ENCODE results near the gene OR10R2.
A peak's percentile ranks its signal among the peaks of the same experiment; 100 is the strongest.
"Not testable (repeated sequence)": the region's sequence is repeated elsewhere in the genome, so short reads cannot be mapped to it uniquely, and the experiment has no call there.

The OR10R2 gene, protein sequence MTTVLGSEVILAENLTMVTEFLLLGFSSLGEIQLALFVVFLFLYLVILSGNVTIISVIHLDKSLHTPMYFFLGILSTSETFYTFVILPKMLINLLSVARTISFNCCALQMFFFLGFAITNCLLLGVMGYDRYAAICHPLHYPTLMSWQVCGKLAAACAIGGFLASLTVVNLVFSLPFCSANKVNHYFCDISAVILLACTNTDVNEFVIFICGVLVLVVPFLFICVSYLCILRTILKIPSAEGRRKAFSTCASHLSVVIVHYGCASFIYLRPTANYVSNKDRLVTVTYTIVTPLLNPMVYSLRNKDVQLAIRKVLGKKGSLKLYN
- total RNA-seq, result 0 reads per million in 2 donors

DNA sequence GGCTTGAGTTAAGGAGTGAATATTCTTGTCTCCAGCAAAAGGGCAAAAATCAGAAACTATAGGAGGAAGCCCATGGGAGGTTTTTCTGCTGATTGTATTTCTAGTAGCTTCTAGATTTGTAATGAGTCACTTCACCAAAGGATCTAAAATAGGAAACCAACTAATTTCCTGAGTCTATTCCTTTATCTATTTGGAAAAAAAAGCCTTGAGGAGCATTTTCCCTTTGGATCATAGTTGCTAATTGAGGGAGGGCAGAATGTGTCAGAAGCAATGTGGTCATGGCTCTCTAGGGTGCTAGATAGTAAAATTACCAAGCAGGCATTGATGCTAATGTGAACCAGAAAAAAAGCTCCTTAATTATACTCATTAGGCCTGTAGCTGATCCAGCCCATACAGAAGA, at the start of gene OR10R2:
TSS of gene OR10R2 (plus strand) at position 301 of the 400 bp plus-strand sequence. CDS start 106 bp downstream, outside the sequence.
- no peak for DNase-seq

DNA sequence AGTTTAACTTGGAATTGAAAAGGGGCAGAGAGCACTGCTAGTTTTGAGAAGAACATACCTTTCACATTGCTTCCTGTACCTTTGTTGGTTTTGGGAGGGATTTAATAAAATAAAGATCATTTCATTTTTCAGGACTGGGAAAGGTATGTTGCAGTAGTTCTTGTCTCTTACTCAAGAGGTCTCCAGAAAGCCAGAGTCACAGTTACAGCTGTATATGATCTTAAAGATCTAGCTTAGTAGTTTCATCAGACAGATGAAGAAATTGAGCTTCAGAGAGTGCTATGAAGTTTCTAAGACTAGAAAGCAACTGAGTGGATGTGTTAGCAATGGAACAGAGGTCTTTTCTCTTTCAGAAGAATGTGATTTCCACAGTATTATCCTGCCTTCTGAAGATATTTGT, 47.0 kb upstream of the OR10R2 start:
- no peak for DNase-seq

GRCh38 chr1:158426137-158426536, 45.9 kb upstream of the OR10R2 start, which contains the start of gene OR10K2:
Gene OR10K2 (minus strand): TSS chr1:158426237. CDS start chr1:158420866, 5,371 bp downstream.
- DNase-seq, result no peak

GRCh38 chr1:158430163-158430562, 41.9 kb upstream of the OR10R2 start:
- DNase-seq, result not testable (repeated sequence)

DNA sequence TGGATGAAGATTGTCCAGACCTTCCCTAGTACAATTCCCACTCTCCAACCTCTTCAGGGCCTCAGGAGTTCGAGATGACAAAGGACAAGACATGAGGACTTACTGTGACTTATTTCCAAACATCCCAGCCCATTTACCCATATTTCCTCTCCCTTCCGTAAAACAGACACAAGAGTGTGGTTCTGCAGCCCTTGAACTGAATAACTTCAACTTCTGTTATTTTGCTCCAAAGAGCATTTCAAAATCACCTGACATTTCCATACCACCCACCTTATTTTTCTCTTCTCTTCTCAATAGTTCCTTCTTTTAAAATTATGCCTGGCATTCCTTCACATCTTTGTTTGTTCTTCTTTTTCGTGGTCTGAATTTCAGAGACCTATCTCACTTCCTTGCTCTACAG, 37.3 kb upstream of the OR10R2 start:
- no peak for DNase-seq

- no peak for DNase-seq
Measured at GRCh38 chr1:158445376-158445775, 26.6 kb upstream of the OR10R2 start.

GRCh38 chr1:158454537-158454936, 17.5 kb upstream of the OR10R2 start:
- no peak for DNase-seq

DNA sequence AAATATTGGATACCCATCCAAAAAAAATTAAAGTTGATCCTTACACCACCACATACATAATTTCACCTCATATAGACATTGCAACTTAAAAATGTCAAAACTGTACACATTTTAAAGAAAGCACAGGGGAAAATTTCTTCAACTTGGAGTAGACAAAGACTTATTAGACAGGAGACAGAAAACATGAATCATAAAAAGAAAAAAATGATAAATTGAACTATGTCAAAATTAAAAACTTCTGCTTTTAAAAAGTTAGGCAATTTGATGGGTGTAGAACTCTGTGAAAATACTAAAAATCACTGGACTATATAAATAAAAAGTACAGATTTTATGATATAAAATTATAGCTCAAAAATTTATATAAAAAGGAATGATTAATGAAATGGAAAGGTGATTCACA, 14.8 kb upstream of the OR10R2 start:
- no peak for DNase-seq

DNA sequence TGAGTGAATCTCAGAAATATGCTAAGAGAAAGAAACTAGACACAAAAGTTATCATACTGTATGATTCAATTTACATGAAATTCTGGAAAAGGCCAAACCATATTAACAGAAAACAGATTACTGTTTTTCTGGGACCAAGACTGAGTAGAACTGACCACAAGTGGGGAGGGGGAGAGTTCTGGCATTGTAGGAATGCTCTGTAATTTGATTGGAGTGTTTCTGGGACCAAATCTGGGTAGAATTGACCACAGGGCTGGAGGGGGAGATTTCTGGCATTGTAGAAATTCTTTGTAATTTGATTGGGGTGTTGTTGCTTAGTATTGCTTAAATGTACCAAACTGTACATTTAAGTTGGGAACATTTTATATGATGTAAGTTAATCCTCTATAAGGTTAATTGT, 13.8 kb upstream of the OR10R2 start:
- no peak for DNase-seq

DNA sequence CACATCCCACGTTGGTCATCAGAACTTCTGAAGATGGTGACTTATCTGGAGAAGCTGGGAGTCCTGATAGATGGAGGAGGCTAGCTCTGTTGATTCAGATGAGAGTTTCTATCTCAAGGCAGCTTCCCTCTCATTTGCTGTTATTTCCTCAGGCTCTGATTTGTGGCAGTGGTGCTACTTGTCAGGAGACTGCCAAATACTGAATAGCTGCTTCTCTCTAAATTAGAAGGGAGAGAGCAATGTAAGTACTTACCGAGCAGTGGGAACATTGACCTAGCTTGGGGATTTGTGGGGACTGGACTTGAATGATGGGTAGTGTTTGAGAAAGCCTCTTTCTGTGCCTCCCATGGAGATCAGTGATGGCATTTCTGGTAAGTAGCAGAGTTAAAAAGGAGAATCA, 10.5 kb upstream of the OR10R2 start, which contains the start of gene OR10K1:
TSS of gene OR10K1 (plus strand) at position 301 of the 400 bp plus-strand sequence. CDS start 3,728 bp downstream, outside the sequence.
- no peak for DNase-seq

DNA sequence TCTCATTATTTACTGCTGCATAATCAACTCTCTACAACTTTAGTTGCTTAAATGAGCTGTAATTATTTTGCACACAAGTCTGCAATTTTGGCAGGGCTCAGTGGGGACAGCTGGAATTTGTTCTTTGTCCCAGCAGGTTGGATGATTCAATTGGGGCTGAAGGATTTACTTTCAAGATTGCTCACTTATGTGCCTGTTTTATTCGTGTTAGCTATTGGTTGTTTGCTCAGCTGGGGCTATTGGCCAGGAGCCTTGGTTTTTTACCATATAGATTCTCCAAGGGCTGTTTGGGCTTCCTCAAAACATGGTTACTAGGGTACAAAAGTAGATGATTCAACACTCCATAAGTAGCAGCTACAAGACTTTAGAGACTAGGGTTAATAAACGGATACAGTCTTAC, 13.4 kb downstream of the OR10R2 start:
- DNase-seq, result no peak

GRCh38 chr1:158491316-158491715, 19.3 kb downstream of the OR10R2 start:
- DNase-seq, result no peak

- no peak for DNase-seq
Measured at GRCh38 chr1:158493054-158493453, 21.0 kb downstream of the OR10R2 start.

DNA sequence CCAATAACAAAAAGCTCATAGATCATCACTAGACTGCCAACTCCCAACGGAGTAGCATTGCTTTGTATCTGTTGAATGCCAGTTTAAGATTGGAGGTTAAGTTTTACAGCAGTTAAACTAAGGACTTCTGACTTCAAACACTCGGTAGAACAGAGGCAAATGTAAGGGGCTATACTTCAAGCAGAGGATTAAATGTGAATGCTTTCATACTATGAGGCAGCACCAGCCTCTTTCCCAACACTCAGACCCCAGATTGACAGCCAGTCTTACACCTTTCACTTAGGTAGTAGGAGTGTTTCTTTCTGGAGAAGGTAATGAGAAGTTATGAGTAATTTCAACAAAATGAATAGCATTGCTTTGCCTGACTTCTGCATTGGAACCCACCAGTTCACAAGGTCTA, 22.8 kb downstream of the OR10R2 start:
- no peak for DNase-seq

DNA sequence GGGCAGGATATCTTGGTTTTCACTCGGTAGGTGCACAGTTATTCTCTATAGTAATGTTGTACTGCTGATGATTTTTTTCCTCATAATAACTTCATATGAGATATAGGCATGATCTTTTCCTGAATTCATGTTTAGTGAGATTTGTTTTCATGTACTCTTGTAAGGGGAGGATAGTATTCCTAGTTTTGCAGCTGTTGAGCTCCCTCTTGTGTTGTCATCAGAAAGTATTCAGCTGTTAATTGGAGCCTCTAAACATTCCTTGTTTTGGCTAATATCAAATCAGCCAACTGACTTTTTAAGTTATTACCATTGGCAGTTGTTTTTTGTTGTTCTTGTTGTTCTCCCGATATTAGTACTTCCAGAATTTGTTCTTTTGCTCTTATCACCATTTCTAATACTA, 24.4 kb downstream of the OR10R2 start:
- DNase-seq, result no peak

DNA sequence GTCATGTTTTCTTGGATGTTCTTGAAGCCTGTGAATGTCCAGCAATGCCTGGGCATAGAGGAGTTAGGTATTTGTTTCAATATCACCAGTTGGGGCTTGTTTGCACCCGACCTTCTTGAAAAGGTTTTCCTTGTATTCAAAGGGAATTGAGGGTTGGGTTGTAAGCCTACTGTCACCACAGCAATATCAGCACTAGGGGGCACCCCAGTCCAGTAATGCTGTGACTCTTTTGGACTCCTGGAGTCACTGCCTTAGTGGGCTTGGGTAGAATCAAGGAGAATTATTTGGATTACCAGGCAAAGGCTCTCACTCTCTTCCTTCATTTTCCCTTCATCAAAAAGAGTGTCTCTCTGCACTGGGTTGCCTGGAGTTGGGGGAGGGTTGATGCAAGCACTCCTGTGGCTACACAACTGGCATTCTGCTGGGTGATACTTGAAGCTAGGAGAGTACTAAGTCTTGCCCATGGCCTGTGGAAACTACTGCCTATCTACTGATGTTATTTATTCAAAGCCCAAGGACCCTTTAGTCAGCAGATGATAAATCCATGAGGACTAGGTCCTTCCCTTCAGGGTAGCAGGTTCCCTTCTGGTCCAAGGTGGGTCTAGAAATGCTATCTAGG, 34.5 kb downstream of the OR10R2 start:
- peak; percentile 6 for DNase-seq

DNA sequence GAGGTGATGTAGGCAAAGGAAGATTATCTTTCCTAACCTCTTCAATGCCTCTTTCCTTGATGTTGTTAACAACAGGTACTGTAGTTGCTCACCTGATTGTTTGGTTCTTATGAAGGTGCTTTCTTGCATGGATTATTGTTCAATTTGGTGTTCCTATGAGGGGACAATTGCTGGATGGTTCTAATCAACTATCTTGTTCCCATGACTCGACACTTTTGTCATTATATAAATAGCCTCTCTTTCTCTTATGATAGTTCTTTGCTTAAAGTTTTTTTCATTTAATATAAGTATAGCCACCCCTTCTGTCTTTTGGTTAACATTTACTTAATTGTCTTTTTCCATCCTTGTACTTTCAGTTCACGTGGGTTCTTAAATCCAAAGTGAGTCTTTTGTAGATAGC, 35.5 kb downstream of the OR10R2 start:
- DNase-seq, result no peak

DNA sequence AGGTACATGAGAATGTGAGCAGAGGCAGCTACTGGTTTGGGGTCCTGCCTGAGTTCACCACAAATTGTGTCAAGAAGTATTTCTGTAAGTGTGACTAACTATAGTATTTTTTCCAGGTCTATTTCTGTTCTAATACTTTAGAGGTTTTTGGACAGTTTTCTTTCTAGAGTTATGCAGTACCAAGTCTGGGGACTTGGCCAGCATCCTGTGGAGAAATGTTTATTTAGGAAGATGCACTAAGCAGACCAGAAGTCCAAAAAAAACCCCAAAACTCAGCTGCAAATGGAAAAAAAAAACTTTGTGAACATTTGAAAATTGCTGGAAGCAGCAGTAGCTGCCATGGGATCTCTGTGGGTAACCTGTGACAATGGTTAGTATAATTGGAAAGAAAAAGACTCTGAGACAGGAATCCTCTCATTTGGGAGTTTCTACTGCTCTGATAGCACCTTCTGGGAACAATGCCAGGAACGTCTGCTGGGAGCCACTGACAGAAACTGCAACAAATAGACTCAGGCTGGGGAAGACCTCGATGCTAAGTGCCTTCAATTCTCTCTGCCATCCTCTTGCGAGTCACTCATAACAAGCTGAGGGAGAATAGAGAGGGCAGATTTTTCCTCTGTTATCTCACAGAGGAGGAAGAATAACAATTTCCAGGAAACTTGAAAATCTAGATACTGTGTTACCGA, 37.6 kb downstream of the OR10R2 start:
- DNase-seq, result no peak

DNA sequence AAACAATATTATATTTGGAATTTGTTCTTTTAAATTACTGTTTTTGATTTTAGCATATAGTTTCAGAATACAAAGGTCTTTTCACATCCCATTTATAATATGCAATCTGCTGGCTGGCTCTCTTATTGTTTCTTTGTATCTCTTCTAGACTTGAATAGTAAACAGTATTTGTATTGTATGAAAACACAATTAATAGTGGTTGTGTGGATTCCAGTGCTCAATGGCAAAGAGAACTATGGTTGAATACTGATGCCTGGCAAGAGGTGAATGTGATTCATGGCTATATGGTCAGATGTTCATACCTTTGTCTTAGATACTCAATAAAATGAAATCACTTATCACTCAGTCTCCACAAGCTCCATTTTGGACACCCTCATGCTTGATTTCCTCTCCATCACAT, 44.9 kb downstream of the OR10R2 start:
- no peak for DNase-seq

GRCh38 chr1:158520021-158520420, 48.0 kb downstream of the OR10R2 start:
- DNase-seq, result no peak

DNA sequence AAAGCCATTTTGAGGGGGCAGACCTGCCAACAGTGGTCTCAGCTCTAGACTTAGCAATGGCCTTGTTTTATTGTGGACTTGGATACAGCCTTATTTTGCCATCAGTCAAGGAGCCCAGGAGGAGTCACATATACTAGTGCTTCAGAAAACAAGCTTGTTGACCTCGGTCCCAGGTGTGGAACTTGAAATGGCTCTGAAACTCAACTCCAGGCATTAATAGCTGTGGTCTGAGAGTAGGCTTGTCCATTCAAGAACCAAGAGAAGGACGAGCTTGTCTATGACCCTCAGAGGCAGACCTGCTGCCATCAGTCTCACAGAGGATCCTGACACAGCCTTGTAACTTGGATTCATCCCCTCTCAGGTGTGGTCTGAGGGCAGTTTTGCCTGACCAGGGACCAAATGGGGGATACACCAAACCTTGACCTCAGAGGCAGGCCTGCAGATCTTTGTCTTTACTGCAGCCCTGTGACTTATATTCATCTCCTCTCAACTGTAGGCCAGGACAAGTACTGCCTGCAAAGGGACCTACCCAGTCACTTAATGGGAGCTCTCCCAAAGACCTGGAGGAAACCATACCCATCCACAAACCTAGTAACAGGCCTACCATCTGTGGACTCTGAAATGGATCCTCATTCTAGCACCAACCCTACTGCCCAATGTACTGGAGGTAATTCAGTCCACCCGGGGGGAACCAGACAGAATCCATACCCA, 49.1 kb downstream of the OR10R2 start:
- no peak for DNase-seq

- DNase-seq, result no peak
Measured at GRCh38 chr1:158521666-158522058, 49.6 kb downstream of the OR10R2 start.

- DNase-seq, result no peak
Measured at GRCh38 chr1:158527190-158527815, 55.3 kb downstream of the OR10R2 start.
